ENCODE measurements around the gene MVP.

Gene MVP

DNA sequence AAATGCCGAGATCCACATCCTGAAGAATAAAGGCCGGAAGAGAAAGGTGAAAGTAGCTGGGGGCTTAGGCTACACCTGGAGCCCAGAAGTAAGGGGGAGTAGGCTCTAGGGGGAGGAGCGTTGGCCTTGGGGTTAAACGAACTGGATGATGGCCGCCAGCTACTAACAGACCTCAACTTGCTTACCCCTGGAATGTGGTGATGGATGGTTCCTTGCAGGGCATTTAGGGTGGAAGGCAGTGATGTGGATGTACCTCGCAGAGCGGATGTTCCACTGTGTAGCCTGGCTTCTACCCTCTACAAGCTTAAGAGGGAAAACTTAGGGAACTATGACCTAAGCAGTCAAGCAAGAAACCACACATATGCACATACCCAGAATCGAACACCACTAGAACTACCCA lies 16.2 kb upstream of the MVP start:
- TF ChIP-seq, protein P1, sequence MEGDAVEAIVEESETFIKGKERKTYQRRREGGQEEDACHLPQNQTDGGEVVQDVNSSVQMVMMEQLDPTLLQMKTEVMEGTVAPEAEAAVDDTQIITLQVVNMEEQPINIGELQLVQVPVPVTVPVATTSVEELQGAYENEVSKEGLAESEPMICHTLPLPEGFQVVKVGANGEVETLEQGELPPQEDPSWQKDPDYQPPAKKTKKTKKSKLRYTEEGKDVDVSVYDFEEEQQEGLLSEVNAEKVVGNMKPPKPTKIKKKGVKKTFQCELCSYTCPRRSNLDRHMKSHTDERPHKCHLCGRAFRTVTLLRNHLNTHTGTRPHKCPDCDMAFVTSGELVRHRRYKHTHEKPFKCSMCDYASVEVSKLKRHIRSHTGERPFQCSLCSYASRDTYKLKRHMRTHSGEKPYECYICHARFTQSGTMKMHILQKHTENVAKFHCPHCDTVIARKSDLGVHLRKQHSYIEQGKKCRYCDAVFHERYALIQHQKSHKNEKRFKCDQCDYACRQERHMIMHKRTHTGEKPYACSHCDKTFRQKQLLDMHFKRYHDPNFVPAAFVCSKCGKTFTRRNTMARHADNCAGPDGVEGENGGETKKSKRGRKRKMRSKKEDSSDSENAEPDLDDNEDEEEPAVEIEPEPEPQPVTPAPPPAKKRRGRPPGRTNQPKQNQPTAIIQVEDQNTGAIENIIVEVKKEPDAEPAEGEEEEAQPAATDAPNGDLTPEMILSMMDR (IDR thresholded peaks at IDR 0.05) = no peak
- intact Hi-C loops (cut with DNase I; ENCODE audit: low total_unique reads) = no loop called here
- no peak overlapping the region for H3K4me3 ChIP-seq
- H3K4me1 ChIP-seq = peaks cover 8 to 31% (median 23%) of the 10 kb centered on the region in 4 donors
- H3K9me3 ChIP-seq = no peaks in the 10 kb centered on the region
- H3K36me3 ChIP-seq = peaks cover 17 to 34% (median 20%) of the 10 kb centered on the region in 3 donors
- peak overlapping the region; percentile 90 to 97 for H3K27ac ChIP-seq
- DNase-seq = no peak
- no peaks in the 10 kb centered on the region for H3K27me3 ChIP-seq

DNA sequence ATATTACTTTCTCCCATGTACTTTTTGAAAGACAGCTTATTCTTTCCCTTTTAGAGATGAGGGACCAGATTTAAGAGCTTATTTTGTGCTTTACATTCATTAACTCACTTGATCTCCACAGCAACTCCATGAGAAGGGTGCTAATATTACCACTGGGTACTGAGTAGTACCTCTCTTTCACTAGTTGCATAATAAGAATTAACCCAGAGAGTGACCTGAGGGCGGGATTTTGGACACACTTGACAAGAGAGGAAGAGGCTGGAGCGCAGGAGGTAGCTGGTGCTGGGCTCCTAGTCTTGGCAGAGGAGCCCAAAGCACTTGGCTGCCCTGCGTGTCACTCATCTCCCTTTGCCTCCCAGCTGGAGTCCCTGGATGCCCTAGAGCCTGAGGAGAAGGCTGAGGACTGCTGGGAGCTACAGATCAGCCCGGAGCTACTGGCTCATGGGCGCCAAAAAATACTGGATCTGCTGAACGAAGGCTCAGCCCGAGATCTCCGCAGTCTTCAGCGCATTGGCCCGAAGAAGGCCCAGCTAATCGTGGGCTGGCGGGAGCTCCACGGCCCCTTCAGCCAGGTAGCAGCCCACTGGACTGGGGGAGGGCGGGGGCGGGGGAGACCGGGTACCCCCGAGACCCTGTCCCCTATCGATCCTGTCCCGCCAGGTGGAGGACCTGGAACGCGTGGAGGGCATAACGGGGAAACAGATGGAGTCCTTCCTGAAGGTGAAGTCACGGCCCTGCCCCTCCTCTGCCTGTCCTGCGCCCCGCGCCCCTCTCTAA lies 15.6 kb upstream of the MVP start:
- peak; percentile 65 to 84 for DNase-seq
- H3K36me3 ChIP-seq = peaks cover 17 to 34% (median 20%) of the 10 kb centered on the region in 3 donors
- no peaks in the 10 kb centered on the region for H3K9me3 ChIP-seq
- no peaks in the 10 kb centered on the region for H3K27me3 ChIP-seq
- TF ChIP-seq, protein P1 (IDR thresholded peaks at IDR 0.05) = no peak
- H3K4me3 ChIP-seq = peak overlapping the region; percentile 72 to 88
- peak overlapping the region; percentile 90 to 97 for H3K27ac ChIP-seq
- H3K4me1 ChIP-seq = peaks cover 10 to 37% (median 30%) of the 10 kb centered on the region in 4 donors
- intact Hi-C loops (cut with DNase I; ENCODE audit: low total_unique reads) = no loop called here

DNA sequence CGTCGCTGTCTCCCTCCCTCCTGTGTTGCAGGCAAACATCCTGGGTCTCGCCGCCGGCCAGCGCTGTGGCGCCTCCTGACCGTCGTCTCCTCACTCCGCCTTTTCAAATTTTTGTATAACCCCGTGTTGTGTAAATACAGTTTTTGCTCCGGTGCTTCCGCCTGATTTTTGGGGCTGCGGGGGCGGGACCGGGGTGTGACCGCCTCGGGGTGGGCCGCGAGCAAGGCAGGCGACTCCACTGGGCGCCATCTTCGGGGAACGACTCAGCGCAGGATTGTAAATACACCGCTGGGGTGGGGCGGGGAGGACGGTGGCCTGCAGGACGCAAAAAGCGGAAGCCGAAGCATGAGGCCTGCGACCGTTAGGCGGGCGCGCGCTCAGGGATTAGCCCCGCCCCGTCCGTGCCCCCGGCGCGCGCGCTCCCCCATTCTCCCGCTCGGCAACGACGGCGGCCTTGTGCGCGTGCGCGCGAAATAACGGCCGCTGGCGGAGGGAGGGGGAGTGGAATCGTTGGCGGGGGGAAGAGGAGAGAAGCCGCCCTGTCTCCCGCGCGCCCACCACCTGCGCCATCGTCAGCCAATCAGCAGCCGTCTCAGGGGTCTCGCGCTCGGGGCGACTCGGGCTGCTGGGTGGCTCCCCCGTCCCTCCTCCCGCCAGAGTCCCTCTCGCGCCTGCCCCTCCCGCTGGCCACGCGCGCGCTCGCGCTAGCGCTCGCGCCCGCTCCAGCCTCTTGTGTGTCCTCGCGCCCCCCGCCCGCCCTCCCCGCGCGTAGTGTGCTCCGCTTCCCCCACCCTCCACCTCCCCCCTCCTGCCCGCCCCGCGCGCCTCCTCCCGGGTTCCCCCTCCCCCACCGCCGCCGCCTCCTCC lies 14.8 kb upstream of the MVP start:
- no peaks in the 10 kb centered on the region for H3K9me3 ChIP-seq
- DNase-seq = peak; percentile 97 to 99
- peak overlapping the region; percentile 90 to 97 for H3K27ac ChIP-seq
- H3K36me3 ChIP-seq = peaks cover 12 to 34% (median 13%) of the 10 kb centered on the region in 3 donors
- peaks cover 11 to 45% (median 38%) of the 10 kb centered on the region in 4 donors for H3K4me1 ChIP-seq
- peak overlapping the region; percentile 72 to 88 for H3K4me3 ChIP-seq
- no peaks in the 10 kb centered on the region for H3K27me3 ChIP-seq
- TF ChIP-seq, protein P1 (IDR thresholded peaks at IDR 0.05) = peak in 1 of 2 experiments; percentile 18
- intact Hi-C loops (cut with DNase I; ENCODE audit: low total_unique reads) = no loop called here

DNA sequence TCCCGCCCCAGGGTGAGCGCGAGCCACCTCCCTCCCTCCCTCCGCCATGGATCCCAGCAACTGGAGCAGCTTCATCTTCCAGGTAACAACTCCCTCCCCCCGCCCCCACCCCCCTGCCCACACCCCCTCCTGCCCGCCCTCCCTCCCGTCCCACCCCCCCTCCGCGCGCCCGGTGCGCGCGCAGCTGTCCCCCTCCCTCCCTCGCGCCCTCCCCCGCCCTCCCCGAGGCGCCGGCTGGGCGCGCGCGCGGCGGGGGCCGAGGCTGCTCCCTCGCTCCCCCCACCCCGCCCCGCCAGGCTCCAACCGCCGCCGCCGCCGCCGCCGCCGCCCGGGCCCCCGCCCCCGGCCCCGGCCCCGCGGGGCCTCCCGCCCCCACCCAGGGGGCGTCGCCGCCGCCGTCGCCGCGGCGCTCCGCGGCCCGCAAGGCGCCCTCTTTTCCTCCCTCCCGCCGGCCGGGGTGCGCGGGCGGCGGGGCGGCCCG lies 14.1 kb upstream of the MVP start, which contains the start of gene MAZ:
MAZ (plus strand) TSS at position 431 of the 481 bp plus-strand sequence. CDS start 173 bp downstream, outside the sequence.
- Histone ChIP-seq H3K27ac (peak within 1 kb of the TSS; percentile 90 to 97), H3K4me1 (peaks cover 17 to 51% (median 44%) of the 10 kb centered on the region in 4 donors), H3K36me3 (peaks cover 11 to 27% (median 13%) of the 10 kb centered on the region in 3 donors), H3K27me3 (no peaks in the 10 kb centered on the region), H3K9me3 (no peaks in the 10 kb centered on the region), H3K4me3 (peak within 1 kb of the TSS; percentile 73 to 88)
- TF ChIP-seq, protein P1 (IDR thresholded peaks at IDR 0.05) = no peak
- intact Hi-C loops (cut with DNase I; ENCODE audit: low total_unique reads) = no loop called here
- no peak for DNase-seq

DNA sequence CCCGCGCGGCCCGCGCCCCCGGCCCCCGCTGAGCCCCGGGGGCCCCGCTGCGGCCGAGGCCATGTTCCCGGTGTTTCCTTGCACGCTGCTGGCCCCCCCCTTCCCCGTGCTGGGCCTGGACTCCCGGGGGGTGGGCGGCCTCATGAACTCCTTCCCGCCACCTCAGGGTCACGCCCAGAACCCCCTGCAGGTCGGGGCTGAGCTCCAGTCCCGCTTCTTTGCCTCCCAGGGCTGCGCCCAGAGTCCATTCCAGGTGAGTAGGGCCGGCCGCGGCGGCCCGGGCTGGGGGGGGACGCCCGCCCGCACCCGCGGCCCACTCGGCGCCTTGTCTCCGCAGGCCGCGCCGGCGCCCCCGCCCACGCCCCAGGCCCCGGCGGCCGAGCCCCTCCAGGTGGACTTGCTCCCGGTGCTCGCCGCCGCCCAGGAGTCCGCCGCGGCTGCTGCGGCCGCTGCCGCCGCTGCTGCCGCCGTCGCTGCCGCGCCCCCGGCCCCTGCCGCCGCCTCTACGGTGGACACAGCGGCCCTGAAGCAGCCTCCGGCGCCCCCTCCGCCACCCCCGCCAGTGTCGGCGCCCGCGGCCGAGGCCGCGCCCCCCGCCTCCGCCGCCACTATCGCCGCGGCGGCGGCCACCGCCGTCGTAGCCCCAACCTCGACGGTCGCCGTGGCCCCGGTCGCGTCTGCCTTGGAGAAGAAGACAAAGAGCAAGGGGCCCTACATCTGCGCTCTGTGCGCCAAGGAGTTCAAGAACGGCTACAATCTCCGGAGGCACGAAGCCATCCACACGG lies 13.4 kb upstream of the MVP start:
- Histone ChIP-seq H3K9me3 (no peaks in the 10 kb centered on the region), H3K27ac (peak overlapping the region; percentile 90 to 97), H3K4me3 (peak overlapping the region; percentile 73 to 88), H3K36me3 (peaks cover 11 to 21% (median 13%) of the 10 kb centered on the region in 3 donors), H3K27me3 (no peaks in the 10 kb centered on the region), H3K4me1 (peaks cover 18 to 54% (median 44%) of the 10 kb centered on the region in 4 donors)
- DNase-seq = peak in 1 of 2 donors; percentile 85
- intact Hi-C loops (cut with DNase I; ENCODE audit: low total_unique reads) = no loop called here
- TF ChIP-seq, protein P1 (IDR thresholded peaks at IDR 0.05) = no peak
